ENCODE measurements around the gene KIF2A. TPM values are rescaled to one million over a fixed set of nuclear protein-coding genes. Genes with fewer than 3 reads are reported as not detected.
A peak's percentile ranks its signal among the peaks of the same experiment; 100 is the strongest.

Gene KIF2A
- total and polyA plus RNA-seq, 9 of the 15 experiments (the other 6 are each of a cell fraction or from before 2014, with no cell fraction given) = 42.6 to 126 (median 77.6) TPM

GRCh38 chr5:62305715-62306322 is at the start of gene KIF2A (continued):
- TF ChIP-seq ZBTB40 (IDR thresholded peaks at IDR 0.05) = peak; percentile 53; the same call in 1 of the 2 replicates
- TF ChIP-seq ZBTB40 (CRISPR knock-in tag; IDR thresholded peaks at IDR 0.05) = no peak
- no peak for TF ChIP-seq ELK1 (CRISPR knock-in tag; IDR thresholded peaks at IDR 0.05)
- TF ChIP-seq TBP (optimal IDR thresholded peaks at IDR 0.05; ENCODE audit: low read depth, low read length) = peak; percentile 70
- TF ChIP-seq KDM4B (IDR thresholded peaks at IDR 0.05; ENCODE audit: borderline replicate concordance in 2 of 2, low read depth in 1 of 2) = no peak
- peak; percentile 99 for TF ChIP-seq ZNF592 (IDR thresholded peaks at IDR 0.05)
- no peak for TF ChIP-seq MTA2 (IDR thresholded peaks at IDR 0.05; ENCODE audit: low read depth)
- no peak for TF ChIP-seq ZNF212 (CRISPR knock-in tag; IDR thresholded peaks at IDR 0.05)
- TF ChIP-seq PTTG1 (tag; IDR thresholded peaks at IDR 0.05; ENCODE audit: low read depth) = no peak
- TF ChIP-seq TAF9B (IDR thresholded peaks at IDR 0.05; ENCODE audit: partially characterized antibody) = peak; percentile 6
- TF ChIP-seq HMGXB4 (CRISPR knock-in tag; IDR thresholded peaks at IDR 0.05) = peak; percentile 85
